LoVo (cell line): ENCODE measurements around the gene VASN.

Experiments used
- DNase-seq: peaks from one replicate; pipeline ENCODE4 v3.0.0-alpha.2; 2016; ENCODE audit warnings: low spot score

VASN gene

DNA sequence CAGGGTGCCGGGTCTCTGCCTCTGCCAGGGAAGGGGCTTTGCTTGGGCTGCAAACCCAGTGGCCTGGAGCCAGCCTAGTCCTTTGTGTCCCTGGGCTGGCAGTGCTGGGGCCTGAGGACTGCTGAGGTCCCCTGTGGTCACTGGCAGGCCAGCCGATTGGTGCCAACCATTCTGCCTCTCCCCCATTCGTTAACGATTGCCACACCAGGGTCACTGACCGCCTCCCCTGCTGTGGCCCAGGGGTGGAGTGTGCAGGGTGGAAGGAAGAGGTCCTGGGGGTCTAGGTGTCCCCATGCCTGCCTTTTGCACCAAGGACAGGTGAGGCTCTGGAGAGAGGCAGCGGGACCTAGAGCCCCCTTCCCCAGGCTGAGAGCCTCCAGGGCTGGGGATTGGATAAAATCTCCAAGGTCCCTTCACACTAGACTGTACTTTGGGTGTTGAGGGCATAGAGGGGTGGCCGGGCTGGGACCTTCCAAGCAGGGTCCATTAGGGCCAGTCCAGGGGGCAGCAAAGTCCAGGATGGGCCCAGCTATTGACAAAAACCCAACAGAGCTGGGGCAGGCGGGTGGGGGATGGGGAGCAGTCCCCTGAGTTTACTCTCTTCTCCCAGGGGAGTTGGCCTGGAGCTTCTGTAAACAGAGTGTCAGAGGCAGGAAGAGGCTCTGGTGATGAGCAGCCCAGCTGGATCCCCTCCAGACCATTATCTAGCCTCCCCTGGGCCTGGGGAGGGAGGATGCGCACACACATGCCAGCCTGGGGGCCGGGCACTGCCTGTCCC lies 1.1 kb downstream of the VASN start:
- no peak for DNase-seq

DNA sequence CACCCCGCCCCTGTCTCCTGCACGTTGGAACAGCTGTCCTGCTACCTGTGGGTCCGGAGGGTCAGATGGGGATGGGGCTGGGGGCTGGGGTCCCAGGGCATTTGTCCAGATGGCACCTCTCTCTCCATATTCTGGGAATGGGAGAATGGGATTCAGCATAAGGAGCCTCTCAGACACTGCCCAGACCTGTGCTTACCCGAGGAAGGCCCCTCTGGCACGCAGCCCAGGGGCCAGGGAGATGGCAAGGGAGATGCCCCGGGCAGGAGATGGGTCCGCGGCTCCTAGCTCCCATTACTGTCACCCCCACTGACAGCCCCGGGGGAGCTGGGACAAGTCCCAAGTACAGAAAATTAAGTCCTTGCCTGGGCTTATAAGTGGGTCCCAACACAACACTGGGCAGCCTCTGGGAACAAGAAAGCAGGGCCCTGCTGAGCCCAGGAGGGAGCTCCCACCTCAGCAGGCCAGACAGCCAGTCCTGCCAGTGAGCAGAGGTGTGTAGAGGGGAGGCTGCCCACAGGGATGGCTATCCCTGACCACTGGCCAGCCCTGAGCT lies 1.8 kb downstream of the VASN start:
- DNase-seq = no peak

DNA sequence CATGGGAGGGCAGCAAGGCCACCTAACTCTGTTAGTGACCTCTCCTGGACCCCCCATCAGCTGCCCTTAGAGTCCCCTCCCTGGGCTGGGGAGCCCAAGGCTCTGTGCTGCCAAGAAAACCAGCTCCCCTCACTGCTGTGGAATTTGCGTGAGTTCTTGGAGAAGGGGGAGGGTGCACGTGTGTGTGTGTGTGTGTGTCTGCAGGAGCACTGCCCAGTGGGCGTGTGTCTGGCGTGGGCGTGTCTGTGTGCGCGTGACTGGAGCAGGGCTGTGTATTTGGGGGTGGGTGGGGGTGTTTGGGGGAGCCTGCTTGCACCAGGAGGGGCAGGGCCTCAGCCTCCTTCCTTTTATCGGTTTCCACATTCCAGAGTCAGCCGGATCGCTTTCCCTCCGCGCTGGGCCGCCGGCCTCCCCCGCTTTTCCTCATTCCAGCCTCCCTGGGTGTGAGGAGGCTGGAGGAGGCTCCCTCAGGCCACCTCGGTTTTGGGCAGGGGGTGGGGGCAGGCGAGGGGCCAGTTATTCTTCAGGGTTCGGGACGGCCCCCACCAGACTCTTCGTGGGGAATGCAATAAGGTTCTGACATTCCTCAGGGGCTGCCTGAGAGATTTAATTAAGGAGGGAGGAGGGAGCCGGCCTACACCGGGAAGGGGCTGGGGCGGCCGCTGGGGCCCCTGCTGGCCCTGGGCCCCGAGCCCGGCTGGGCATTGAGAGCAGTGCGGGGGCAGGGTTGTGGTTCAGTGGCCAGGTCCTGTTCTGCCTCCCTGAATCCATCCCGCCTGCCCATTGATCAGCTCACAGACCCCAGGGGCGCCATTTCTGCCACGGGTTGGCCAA lies 2.5 kb downstream of the VASN start:
- DNase-seq = no peak

DNA sequence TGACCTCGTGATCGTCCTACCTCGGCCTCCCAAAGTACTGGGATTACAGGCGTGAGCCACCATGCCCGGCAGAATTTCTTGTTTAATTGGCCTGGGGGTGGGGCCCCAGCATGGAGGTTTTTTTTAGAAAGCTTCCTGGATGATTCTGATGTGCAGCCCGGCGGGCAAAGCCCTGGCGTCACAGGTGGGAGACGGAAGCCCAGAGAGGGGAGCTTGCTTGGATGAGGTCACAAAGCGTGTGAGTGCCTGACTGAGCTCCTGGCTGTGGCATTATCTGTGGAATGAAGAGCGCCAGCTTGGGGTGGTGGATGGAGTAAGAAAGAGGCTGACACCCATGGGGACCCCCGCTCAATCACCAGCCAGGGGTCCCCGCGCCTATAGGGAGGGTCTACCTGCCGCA lies 4.1 kb downstream of the VASN start:
- DNase-seq = no peak

DNA sequence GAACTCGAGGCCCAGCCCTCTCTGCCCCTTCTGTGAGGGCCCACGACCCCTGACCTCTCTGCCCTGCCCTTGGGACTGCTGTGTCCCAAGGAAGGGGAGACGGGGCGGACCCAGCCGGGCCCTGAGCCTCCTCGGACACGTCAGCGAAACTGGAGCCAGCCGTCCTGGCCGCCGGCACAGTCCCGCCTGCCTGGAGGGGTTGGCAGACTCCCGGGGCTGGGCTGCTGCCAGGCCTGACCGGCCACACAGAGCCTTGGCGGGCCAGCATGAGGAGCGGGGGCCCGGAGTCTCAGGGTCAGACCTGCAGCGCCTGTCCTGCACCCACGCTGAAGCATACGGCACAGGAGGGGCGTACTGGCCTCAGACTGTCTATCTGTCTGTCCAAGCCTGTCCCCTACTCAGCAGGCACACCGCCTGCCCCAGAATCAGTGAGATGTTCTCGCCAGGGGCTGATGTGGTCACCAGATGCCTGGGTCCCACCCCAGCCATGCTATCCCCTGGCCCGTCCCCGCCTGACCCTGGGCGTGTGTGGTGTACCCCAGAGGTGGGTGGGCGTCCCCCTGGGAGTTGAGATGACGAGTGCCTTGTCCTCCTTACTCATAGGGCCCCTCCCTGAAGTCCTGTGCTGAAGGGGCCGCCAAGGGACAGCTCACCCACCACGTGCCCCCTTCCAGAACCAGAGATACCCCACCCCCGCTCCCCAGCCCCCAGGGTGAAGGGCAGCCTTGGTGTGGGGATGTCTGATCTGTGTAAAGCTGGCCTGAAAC lies 4.7 kb downstream of the VASN start:
- DNase-seq = no peak

DNA sequence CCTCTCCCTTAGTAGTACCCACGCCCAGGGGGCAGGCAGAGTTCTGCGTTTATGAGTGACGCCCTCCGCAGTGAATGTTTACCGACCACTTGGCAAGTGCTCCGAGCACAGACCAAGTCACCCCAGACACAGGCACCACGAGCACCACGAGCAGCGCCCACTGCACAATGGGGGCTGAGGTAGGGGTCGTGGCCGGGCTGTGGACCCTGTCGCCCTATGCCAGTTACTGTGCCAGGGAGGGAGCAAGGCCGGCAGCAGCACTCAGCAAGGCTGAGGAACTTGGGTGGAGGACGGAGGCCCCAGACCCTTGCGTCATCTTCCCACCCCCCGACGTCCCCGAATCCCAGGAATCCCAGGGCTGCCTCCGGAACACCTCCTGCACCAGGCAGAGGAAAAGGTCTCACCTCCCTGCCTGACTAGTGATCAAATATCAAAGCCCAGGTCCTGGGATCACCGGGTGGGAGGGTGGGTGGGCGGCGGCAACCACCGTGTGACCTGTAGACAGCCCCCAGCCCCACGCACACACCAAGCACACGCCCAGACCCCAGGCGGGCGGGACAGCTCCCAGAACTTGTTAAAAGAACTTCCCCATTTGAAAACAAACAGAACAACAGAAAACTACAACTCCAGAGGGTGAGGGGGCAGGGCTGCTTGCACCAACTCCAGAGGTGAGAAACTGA lies 5.4 kb downstream of the VASN start:
- no peak for DNase-seq

DNA sequence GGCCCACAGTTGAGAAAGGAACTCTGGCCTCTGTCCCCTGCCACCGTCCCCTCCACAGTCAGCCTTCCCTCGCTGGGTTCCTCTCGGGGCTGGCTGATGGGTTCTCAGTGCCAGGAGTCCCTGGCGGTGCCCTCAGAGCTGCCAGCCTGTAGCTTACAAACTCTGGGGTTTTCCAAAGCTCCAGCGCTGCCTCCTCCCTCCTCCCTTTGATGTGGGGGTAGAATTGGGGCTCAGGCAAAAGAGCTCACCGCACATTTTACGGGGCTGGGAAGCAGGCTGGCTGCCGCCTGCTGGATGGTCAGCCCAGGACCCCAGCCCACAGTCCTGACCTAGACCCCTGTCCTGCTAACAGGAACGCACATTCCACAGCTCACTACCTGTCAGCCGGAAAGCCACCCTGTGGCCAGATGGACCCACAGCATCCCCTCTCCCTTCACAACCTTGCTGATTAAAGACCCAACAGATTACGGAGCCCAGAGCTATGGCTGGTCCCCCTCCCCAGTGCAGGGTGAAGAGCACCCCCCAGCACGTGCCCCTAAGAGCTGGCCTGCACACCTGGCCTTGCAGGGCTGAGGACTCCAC lies 6.0 kb downstream of the VASN start:
- DNase-seq = no peak

DNA sequence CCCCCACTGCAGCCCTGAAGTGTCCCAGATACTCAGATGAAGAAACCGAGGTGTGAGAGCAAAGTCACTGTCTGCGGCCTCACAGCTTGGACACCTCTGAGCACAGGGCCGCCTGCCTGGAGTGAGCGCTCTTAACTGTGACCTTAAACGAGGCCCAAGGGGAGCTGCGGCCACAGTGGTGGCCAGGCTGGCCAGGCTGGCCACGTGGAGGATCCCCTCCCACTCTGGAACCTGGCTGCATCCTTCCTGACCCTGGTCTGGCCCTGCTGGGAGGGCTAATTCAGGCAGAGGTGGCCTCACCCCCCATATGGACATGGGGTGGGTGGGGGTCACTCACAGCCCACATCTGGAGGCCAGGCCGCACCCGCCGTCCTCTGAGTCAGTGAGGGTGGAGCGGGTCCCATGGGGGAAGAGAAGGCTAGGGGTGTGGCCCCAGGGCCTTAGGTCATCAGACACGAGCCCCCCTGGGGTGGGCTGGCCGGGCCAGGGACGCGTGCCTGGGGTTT lies 6.6 kb downstream of the VASN start:
- DNase-seq = no peak

DNA sequence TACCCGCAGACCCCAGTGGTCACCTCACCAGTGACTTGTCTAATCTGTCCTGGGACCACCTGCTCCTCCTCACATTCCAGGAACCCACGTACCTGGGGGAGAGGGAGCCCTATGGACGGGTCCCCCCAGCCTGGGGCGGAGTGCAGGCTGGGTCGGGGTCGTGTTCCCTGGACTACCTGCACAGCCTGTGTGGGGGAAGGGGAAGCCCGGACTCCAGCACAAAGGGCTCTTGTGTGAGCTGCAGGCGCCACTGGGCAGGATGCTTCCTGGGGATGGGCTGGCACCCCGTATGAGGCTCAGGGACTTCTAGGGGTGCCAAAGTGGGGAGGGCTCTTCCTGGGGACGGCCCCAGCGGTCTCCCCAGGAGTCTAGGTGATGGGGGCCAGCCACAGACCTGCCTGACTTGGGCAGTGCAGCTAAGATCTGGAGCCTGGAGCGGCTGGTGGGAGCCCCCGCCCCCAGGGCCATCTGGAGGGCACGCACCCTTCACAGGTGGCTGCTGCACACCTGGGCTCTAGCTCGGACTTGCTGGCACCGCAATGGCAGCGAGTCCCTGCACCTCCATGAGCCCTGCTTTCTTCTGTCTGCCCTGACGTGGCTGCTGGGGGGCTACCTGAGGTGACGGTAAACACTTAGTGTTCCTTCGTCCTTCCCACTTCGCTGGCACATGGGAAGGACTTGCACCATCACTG lies 7.5 kb downstream of the VASN start:
- DNase-seq = no peak

DNA sequence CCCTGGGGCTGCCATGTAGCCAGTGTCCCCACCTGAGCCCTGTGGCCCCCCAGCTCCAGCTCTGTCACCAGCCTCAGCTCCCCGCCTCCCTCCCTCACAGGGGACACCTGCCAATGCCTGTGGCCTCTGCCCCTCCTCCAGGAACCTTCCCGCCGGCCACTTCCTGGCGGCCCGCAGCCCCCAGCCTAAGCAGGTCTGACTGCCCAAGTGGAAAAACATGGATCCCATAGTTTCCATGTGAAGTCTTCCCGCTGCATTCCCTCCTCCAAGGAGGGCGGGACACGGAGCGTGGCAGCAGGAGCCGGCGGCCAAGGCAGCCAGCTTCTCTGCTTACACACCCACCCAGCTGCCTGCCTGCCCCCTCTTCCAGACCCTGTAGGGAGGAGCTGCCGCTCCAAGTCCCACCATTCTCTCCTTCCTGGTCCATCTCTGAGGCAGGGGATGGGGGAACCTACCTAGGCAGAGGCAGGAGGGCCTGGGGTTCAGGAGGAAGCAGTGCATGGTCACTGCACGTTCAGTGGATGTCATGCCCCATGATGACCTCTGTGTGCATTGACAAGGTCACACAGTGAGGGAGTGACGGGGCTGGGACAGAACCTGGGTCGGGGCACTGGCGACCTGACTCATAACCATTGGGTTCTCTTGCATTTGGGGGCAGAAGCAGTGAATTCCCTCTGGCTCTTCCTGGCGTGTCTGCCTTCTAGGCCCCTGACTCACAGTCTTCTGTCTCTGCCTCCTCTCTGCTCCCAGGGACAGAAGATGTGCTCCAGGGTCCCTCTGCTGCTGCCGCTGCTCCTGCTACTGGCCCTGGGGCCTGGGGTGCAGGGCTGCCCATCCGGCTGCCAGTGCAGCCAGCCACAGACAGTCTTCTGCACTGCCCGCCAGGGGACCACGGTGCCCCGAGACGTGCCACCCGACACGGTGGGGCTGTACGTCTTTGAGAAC lies 8.7 kb downstream of the VASN start:
- DNase-seq = no peak

DNA sequence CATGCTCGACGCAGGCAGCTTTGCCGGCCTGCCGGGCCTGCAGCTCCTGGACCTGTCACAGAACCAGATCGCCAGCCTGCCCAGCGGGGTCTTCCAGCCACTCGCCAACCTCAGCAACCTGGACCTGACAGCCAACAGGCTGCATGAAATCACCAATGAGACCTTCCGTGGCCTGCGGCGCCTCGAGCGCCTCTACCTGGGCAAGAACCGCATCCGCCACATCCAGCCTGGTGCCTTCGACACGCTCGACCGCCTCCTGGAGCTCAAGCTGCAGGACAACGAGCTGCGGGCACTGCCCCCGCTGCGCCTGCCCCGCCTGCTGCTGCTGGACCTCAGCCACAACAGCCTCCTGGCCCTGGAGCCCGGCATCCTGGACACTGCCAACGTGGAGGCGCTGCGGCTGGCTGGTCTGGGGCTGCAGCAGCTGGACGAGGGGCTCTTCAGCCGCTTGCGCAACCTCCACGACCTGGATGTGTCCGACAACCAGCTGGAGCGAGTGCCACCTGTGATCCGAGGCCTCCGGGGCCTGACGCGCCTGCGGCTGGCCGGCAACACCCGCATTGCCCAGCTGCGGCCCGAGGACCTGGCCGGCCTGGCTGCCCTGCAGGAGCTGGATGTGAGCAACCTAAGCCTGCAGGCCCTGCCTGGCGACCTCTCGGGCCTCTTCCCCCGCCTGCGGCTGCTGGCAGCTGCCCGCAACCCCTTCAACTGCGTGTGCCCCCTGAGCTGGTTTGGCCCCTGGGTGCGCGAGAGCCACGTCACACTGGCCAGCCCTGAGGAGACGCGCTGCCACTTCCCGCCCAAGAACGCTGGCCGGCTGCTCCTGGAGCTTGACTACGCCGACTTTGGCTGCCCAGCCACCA lies 9.7 kb downstream of the VASN start:
- no peak for DNase-seq

DNA sequence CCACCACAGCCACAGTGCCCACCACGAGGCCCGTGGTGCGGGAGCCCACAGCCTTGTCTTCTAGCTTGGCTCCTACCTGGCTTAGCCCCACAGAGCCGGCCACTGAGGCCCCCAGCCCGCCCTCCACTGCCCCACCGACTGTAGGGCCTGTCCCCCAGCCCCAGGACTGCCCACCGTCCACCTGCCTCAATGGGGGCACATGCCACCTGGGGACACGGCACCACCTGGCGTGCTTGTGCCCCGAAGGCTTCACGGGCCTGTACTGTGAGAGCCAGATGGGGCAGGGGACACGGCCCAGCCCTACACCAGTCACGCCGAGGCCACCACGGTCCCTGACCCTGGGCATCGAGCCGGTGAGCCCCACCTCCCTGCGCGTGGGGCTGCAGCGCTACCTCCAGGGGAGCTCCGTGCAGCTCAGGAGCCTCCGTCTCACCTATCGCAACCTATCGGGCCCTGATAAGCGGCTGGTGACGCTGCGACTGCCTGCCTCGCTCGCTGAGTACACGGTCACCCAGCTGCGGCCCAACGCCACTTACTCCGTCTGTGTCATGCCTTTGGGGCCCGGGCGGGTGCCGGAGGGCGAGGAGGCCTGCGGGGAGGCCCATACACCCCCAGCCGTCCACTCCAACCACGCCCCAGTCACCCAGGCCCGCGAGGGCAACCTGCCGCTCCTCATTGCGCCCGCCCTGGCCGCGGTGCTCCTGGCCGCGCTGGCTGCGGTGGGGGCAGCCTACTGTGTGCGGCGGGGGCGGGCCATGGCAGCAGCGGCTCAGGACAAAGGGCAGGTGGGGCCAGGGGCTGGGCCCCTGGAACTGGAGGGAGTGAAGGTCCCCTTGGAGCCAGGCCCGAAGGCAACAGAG lies 10.5 kb downstream of the VASN start:
- DNase-seq = no peak

DNA sequence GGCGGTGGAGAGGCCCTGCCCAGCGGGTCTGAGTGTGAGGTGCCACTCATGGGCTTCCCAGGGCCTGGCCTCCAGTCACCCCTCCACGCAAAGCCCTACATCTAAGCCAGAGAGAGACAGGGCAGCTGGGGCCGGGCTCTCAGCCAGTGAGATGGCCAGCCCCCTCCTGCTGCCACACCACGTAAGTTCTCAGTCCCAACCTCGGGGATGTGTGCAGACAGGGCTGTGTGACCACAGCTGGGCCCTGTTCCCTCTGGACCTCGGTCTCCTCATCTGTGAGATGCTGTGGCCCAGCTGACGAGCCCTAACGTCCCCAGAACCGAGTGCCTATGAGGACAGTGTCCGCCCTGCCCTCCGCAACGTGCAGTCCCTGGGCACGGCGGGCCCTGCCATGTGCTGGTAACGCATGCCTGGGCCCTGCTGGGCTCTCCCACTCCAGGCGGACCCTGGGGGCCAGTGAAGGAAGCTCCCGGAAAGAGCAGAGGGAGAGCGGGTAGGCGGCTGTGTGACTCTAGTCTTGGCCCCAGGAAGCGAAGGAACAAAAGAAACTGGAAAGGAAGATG lies 11.2 kb downstream of the VASN start:
- DNase-seq = no peak

DNA sequence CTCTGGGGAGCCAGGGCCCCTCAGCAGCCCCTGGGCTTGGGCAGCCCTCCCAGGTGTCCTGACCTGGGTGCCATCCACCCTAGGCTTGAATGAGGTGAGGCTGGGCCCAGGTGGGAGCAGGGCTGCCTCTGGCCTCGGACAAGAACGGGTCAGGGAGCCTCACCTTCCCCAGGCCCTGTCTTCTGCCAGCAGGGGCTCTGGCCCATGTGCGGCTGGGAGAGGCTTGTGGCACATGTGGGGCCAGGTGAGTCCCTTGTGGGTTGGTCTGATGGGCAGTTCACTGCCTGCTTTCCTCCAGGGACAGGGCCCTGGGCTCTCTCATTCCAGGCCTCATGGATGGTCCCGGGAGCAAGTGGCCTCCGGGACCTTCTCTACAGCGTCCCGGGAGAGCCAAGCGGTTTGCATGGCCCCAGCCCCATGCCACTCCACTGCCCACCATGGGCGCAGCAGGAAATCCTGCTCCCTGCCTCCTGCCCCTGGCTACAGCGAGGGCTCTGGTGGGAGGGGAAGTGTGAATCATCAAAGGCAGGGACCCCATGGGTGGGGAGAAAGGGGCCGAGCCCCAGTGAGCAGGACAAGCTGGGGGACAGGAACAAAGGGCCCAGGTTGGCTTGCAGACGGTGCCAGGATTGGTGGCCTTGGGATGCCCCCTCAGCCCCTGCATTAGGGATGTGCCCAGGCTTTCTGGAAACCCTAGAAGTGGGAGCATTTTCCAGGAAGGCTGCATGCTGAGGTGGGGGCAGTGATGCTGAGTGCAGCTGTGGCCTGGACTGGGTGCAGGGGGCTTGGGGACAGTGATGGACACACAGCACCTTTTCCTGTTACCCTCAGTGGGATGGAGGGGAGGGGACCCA lies 12.2 kb downstream of the VASN start:
- DNase-seq = no peak

DNA sequence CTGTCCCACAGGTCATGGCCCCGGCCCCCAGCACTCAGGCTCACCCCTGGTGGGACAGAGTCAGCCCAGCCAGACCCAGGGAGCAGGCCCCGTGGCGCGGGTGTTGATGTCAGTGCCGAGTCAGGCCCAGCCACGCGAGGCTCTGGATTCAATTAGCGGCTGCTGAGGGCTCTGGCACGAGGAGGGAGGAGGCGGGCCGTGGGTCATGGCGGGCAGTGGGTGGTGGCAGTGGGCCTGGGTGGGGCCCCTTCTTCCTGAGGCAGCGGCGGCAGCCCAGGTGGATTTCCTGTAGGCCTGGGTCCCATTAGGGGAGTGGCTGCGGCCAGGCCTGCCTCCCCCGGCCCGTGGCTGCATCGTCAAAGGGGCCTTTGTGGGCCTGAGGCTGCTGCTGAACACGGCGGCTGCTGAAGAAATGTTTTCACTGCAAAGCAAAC lies 12.9 kb downstream of the VASN start:
- no peak for DNase-seq
